Measurements from ENCODE around the gene CYP2W1.

Gene CYP2W1

GRCh38 chr7:1016577-1017531, 33.9 kb downstream of the CYP2W1 start:
- no peak for FAIRE-seq

- no peak for FAIRE-seq
These were observed 34.8 kb downstream of the CYP2W1 start for GRCh38 chr7:1017586-1018333.

GRCh38 chr7:1018334-1018695, 35.3 kb downstream of the CYP2W1 start:
- FAIRE-seq = no peak

GRCh38 chr7:1019255-1019785, 36.3 kb downstream of the CYP2W1 start:
- FAIRE-seq = no peak

GRCh38 chr7:1019789-1020610, 37.0 kb downstream of the CYP2W1 start:
- no peak for FAIRE-seq

- no peak for FAIRE-seq
These were observed 37.9 kb downstream of the CYP2W1 start for GRCh38 chr7:1020849-1021251.

GRCh38 chr7:1021366-1021765, 38.4 kb downstream of the CYP2W1 start:
- FAIRE-seq = no peak

- FAIRE-seq = no peak
These were observed 39.0 kb downstream of the CYP2W1 start for GRCh38 chr7:1021931-1022330.

- no peak for FAIRE-seq
These were observed 39.4 kb downstream of the CYP2W1 start for GRCh38 chr7:1022356-1022755.

- FAIRE-seq = no peak
These were observed 40.0 kb downstream of the CYP2W1 start for GRCh38 chr7:1022801-1023465.

GRCh38 chr7:1024331-1024841, 41.4 kb downstream of the CYP2W1 start:
- FAIRE-seq = no peak

- FAIRE-seq = no peak
These were observed 42.1 kb downstream of the CYP2W1 start for GRCh38 chr7:1024876-1025742.

GRCh38 chr7:1025743-1026581, 43.0 kb downstream of the CYP2W1 start:
- no peak for FAIRE-seq

GRCh38 chr7:1026721-1027161, 43.8 kb downstream of the CYP2W1 start:
- no peak for FAIRE-seq

GRCh38 chr7:1027242-1028043, 44.5 kb downstream of the CYP2W1 start:
- no peak for FAIRE-seq

GRCh38 chr7:1028044-1028770, 45.2 kb downstream of the CYP2W1 start:
- FAIRE-seq = no peak

GRCh38 chr7:1028775-1029636, 46.0 kb downstream of the CYP2W1 start:
- peak; percentile 92 for FAIRE-seq
